Suprapubic skin (tissue), 4 donors: ENCODE data around the gene RSPO4. TPM values are rescaled to one million over a fixed set of nuclear protein-coding genes. Genes with fewer than 3 reads are reported as not detected.
A peak's percentile ranks its signal among the peaks of the same experiment; 100 is the strongest.

Experiments
- DNase-seq, 2 donors: peaks; one replicate each; pipeline ENCODE4 v3.0.0-alpha.2; 2019; ENCODE audit warnings: low spot score in 2 of 2
- H3K27ac ChIP-seq: fragments of 200-600 bp; sonication (generic); one replicate; pipeline ENCODE4 v1.5.1; 2019
- H3K27me3 ChIP-seq: fragments of 200-600 bp; sonication (generic); one replicate; pipeline ENCODE4 v1.5.1; 2019
- H3K36me3 ChIP-seq: fragments of 200-600 bp; sonication (generic); one replicate; pipeline ENCODE4 v1.5.1; 2019
- H3K4me1 ChIP-seq: fragments of 200-600 bp; sonication (generic); one replicate; pipeline ENCODE4 v1.5.1; 2019
- H3K4me3 ChIP-seq: fragments of 200-600 bp; sonication (generic); one replicate; pipeline ENCODE4 v1.5.1; 2019; ENCODE audit warnings: mild to moderate bottlenecking
- H3K9me3 ChIP-seq: fragments of 200-600 bp; sonication (generic); one replicate; pipeline ENCODE4 v1.5.1; 2019
- CTCF ChIP-seq, 2 donors: fragments of 200-600 bp in 1 of 2; fragments of 450-650 bp in 1 of 2; sonication (generic) in 1 of 2; IDR thresholded peaks; one replicate each; pipeline ENCODE4 v1.5.1; 2016 to 2019; ENCODE audit warnings: antibody characterized with exemption in 2 of 2, mild to moderate bottlenecking in 1 of 2, moderate library complexity in 1 of 2
- EP300 ChIP-seq: sonication (generic); formaldehyde crosslinking; IDR thresholded peaks from one replicate; pipeline ENCODE4 v1.6.1; 2017; ENCODE audit warnings: antibody characterized with exemption
- POLR2A ChIP-seq, 2 donors: fragments of 450-650 bp; IDR thresholded peaks; one replicate each; pipeline ENCODE4 v1.6.1; 2017; ENCODE audit warnings: antibody characterized with exemption in 2 of 2, mild to moderate bottlenecking in 2 of 2, moderate library complexity in 2 of 2
- POLR2AphosphoS5 ChIP-seq, 3 donors: sonication (generic); formaldehyde crosslinking; IDR thresholded peaks; one replicate each; pipeline ENCODE4 v1.6.1; 2017; ENCODE audit warnings: antibody characterized with exemption in 3 of 3
- WGBS: methylation state at CpG from one replicate; pipeline ENCODE4 v1.1.5; 2018; 5-methylcytosine and 5-hydroxymethylcytosine counted together
- total RNA-seq, 4 donors: library from RNA; depleted of rRNA; stranded (reverse); fragments of >200 nt; gene quantifications; one replicate each; pipeline ENCODE4 v1.1.0, GENCODE V29; 2016

Gene RSPO4
- total RNA-seq, 4 donors from 2014 or later: 0.26 to 0.91 (median 0.67) TPM

- Histone ChIP-seq H3K36me3 (no peaks in the 10 kb centered on the region), H3K9me3 (no peaks in the 10 kb centered on the region), H3K27ac (no peak overlapping the region), H3K27me3 (peaks cover 43% of the 10 kb centered on the region), H3K4me3 (no peak overlapping the region), H3K4me1 (peaks cover 4% of the 10 kb centered on the region)
- peak in 1 of 2 donors; percentile 21 for DNase-seq
- no peak for TF ChIP-seq POLR2A (IDR thresholded peaks at IDR 0.05)
- TF ChIP-seq CTCF (IDR thresholded peaks at IDR 0.05): no peak
- TF ChIP-seq EP300: no peak
- no peak for TF ChIP-seq POLR2AphosphoS5 (IDR thresholded peaks at IDR 0.05)
- WGBS: 77% methylated on average over 8 of the region's 8 CpGs
These were observed 49.8 kb downstream of the RSPO4 start for GRCh38 chr20:952196-952795.

GRCh38 chr20:951384-952169, 50.5 kb downstream of the RSPO4 start:
- Histone ChIP-seq H3K27ac (no peak overlapping the region), H3K9me3 (no peaks in the 10 kb centered on the region), H3K36me3 (no peaks in the 10 kb centered on the region), H3K27me3 (peaks cover 45% of the 10 kb centered on the region), H3K4me1 (peaks cover 4% of the 10 kb centered on the region), H3K4me3 (no peak overlapping the region)
- DNase-seq: peak in 1 of 2 donors; percentile 30
- 84% methylated on average over 21 of the region's 21 CpGs for WGBS
- TF ChIP-seq CTCF (IDR thresholded peaks at IDR 0.05): no peak
- no peak for TF ChIP-seq POLR2A (IDR thresholded peaks at IDR 0.05)
- TF ChIP-seq POLR2AphosphoS5 (IDR thresholded peaks at IDR 0.05): no peak
- TF ChIP-seq EP300: no peak

- Histone ChIP-seq H3K9me3 (no peaks in the 10 kb centered on the region), H3K27ac (no peak overlapping the region), H3K4me3 (no peak overlapping the region), H3K36me3 (no peaks in the 10 kb centered on the region), H3K27me3 (peaks cover 42% of the 10 kb centered on the region), H3K4me1 (no peaks in the 10 kb centered on the region)
- TF ChIP-seq EP300 (no peak), POLR2A (IDR thresholded peaks at IDR 0.05) (no peak), CTCF (IDR thresholded peaks at IDR 0.05) (no peak), POLR2AphosphoS5 (IDR thresholded peaks at IDR 0.05) (no peak)
- peak in 1 of 2 donors; percentile 37 for DNase-seq
- WGBS: 92% methylated on average over 7 of the region's 7 CpGs
These were observed 52.4 kb downstream of the RSPO4 start for GRCh38 chr20:949717-950116.

- Histone ChIP-seq H3K27ac (no peak overlapping the region), H3K27me3 (peaks cover 40% of the 10 kb centered on the region), H3K9me3 (no peaks in the 10 kb centered on the region), H3K4me3 (no peak overlapping the region), H3K36me3 (no peaks in the 10 kb centered on the region), H3K4me1 (no peaks in the 10 kb centered on the region)
- DNase-seq: peak in 1 of 2 donors; percentile 28
- TF ChIP-seq CTCF (IDR thresholded peaks at IDR 0.05) (no peak), POLR2AphosphoS5 (IDR thresholded peaks at IDR 0.05) (no peak), POLR2A (IDR thresholded peaks at IDR 0.05) (no peak), EP300 (no peak)
- WGBS: 86% methylated on average over 2 of the region's 8 CpGs
These were observed 55.3 kb downstream of the RSPO4 start for GRCh38 chr20:946826-947225.

- 78% methylated on average over 13 of the region's 13 CpGs for WGBS
- no peak overlapping the region for H3K27ac ChIP-seq
- H3K27me3 ChIP-seq: peaks cover 40% of the 10 kb centered on the region
- H3K9me3 ChIP-seq: no peaks in the 10 kb centered on the region
- TF ChIP-seq POLR2AphosphoS5 (IDR thresholded peaks at IDR 0.05): no peak
- no peak for TF ChIP-seq POLR2A (IDR thresholded peaks at IDR 0.05)
- no peak for TF ChIP-seq CTCF (IDR thresholded peaks at IDR 0.05)
- no peak for TF ChIP-seq EP300
- no peaks in the 10 kb centered on the region for H3K36me3 ChIP-seq
- no peak overlapping the region for H3K4me3 ChIP-seq
- peak in 1 of 2 donors; percentile 37 for DNase-seq
- H3K4me1 ChIP-seq: no peaks in the 10 kb centered on the region
These were observed 56.3 kb downstream of the RSPO4 start for GRCh38 chr20:945841-946240.
